HepG2 (cell line): ENCODE data around the gene FAM83C. TPM values are rescaled to one million over a fixed set of nuclear protein-coding genes. Genes with fewer than 3 reads are reported as not detected.

Experiments used
- ARNT2 ChIP-seq: sonication (generic); formaldehyde crosslinking; IDR thresholded peaks from 2 replicates; pipeline ENCODE4 v1.8.0; 2022; ENCODE audit warnings: mild to moderate bottlenecking, low read depth, missing genetic modification reagents, moderate library complexity
- CEBPG ChIP-seq: IDR thresholded peaks from 2 replicates; pipeline ENCODE4 v1.6.1; 2016
- DRAP1 ChIP-seq: IDR thresholded peaks from 2 replicates; pipeline ENCODE4 v1.6.1; 2016; ENCODE audit warnings: missing genetic modification reagents, missing compliant biosample characterization
- GATAD1 ChIP-seq: IDR thresholded peaks from 2 replicates; pipeline ENCODE4 v1.6.1; 2016; ENCODE audit warnings: missing genetic modification reagents, missing compliant biosample characterization
- HBP1 ChIP-seq: IDR thresholded peaks from 2 replicates; pipeline ENCODE4 v1.6.1; 2016; ENCODE audit warnings: low read depth, control low read depth
- IKZF5 ChIP-seq: IDR thresholded peaks from 2 replicates; pipeline ENCODE4 v1.6.1; 2018; ENCODE audit warnings: missing genetic modification reagents, mild to moderate bottlenecking, missing compliant biosample characterization
- MAX ChIP-seq: IDR thresholded peaks from 2 replicates; pipeline ENCODE4 v1.6.1; 2012; ENCODE audit warnings: inconsistent platforms
- MEIS1 ChIP-seq: sonication (generic); formaldehyde crosslinking; IDR thresholded peaks from 2 replicates; pipeline ENCODE4 v1.9.0; 2021; ENCODE audit warnings: mild to moderate bottlenecking, missing genetic modification reagents, moderate library complexity, borderline replicate concordance
- NKX3-1 ChIP-seq: sonication (generic); formaldehyde crosslinking; IDR thresholded peaks from 2 replicates; pipeline ENCODE4 v1.5.0; 2020; ENCODE audit warnings: missing genetic modification reagents
- NR1H2 ChIP-seq: sonication (generic); formaldehyde crosslinking; IDR thresholded peaks from 2 replicates; pipeline ENCODE4 v1.8.1; 2022; ENCODE audit warnings: low read depth, missing genetic modification reagents, borderline replicate concordance
- NR2F6 ChIP-seq, 2 experiments: IDR thresholded peaks; 2 replicates each; pipeline ENCODE4 v1.6.1; 2016; ENCODE audit warnings: antibody characterized with exemption in 1 of 2, mild to moderate bottlenecking in 1 of 2
- PHF20 ChIP-seq: sonication (generic); formaldehyde crosslinking; IDR thresholded peaks from 2 replicates; pipeline ENCODE4 v1.5.0; 2020; ENCODE audit warnings: mild to moderate bottlenecking, missing genetic modification reagents
- RBAK ChIP-seq: sonication (generic); formaldehyde crosslinking; IDR thresholded peaks from 2 replicates; pipeline ENCODE4 v1.5.1; 2020; ENCODE audit warnings: mild to moderate bottlenecking, missing genetic modification reagents
- RFXAP ChIP-seq: sonication (generic); formaldehyde crosslinking; IDR thresholded peaks from 2 replicates; pipeline ENCODE4 v1.4.0; 2020; ENCODE audit warnings: missing genetic modification reagents, borderline replicate concordance
- SYNCRIP ChIP-seq: fragments of 200-400 bp; formaldehyde crosslinking; IDR thresholded peaks from 2 replicates; pipeline ENCODE4 v1.6.1; 2018; ENCODE audit warnings: mild to moderate bottlenecking, low read depth, low read length; ENCODE audit not compliant: insufficient read depth
- THAP9 ChIP-seq: sonication (generic); formaldehyde crosslinking; IDR thresholded peaks from 2 replicates; pipeline ENCODE4; 2020; ENCODE audit warnings: missing genetic modification reagents, mild to moderate bottlenecking, borderline replicate concordance
- XRCC5 ChIP-seq: fragments of 200-400 bp; formaldehyde crosslinking; optimal IDR thresholded peaks from 2 replicates; pipeline ENCODE3; 2017; ENCODE audit warnings: mild to moderate bottlenecking, low read length
- ZFP62 ChIP-seq: sonication (generic); formaldehyde crosslinking; IDR thresholded peaks from 2 replicates; pipeline ENCODE4 v1.4.0; 2020; ENCODE audit warnings: missing genetic modification reagents
- ZIK1 ChIP-seq: sonication (generic); formaldehyde crosslinking; IDR thresholded peaks from 2 replicates; pipeline ENCODE4 v1.5.0; 2020; ENCODE audit warnings: mild to moderate bottlenecking, low read depth, missing genetic modification reagents, borderline replicate concordance
- ZNF205 ChIP-seq: IDR thresholded peaks from 2 replicates; pipeline ENCODE4 v1.6.1; 2018; ENCODE audit warnings: missing biosample characterization, missing genetic modification reagents
- ZNF543 ChIP-seq: sonication (generic); formaldehyde crosslinking; IDR thresholded peaks from 2 replicates; pipeline ENCODE4 v1.4.0; 2020; ENCODE audit warnings: mild to moderate bottlenecking, missing genetic modification reagents
- ZNF556 ChIP-seq: sonication (generic); formaldehyde crosslinking; IDR thresholded peaks from 2 replicates; pipeline ENCODE4 v1.4.0; 2020; ENCODE audit warnings: mild to moderate bottlenecking, missing genetic modification reagents, borderline replicate concordance
- ZNF7 ChIP-seq: IDR thresholded peaks from 2 replicates; pipeline ENCODE4 v1.6.1; 2016; ENCODE audit warnings: missing biosample characterization, missing genetic modification reagents
- polyA plus RNA-seq, 8 experiments: library from polyadenylated mRNA; depleted of rRNA in 3 of 8; stranded (reverse) in 7 of 8; unstranded in 1 of 8; fragments of >200 nt; fragmentation: Illumina TruSeq in 4 of 8; extraction: Trizol in 4 of 8; gene quantifications; 2 replicates each; pipeline versions ENCODE4 v1.2.1 to v1.2.3, GENCODE V29; 2011 to 2016; ENCODE audit warnings: low read depth in 4 of 8, missing spikeins in 1 of 8, mixed read lengths in 1 of 8; ENCODE audit not compliant: insufficient read depth in 1 of 8
- total RNA-seq, 5 experiments: library from RNA; depleted of rRNA; stranded (reverse); fragments of >200 nt; fragmentation: Illumina TruSeq; extraction: Trizol; gene quantifications; 2 replicates each; pipeline ENCODE4 v1.2.3, GENCODE V29; 2016; ENCODE audit warnings: low read depth in 1 of 5

FAM83C gene
- total and polyA plus RNA-seq, 2 of the 13 experiments (the other 11 are each of a cell fraction or from before 2014, with no cell fraction given) = 0.04 TPM; not detected in 1

- peak; percentile 94 for TF ChIP-seq PHF20 (CRISPR knock-in tag)
- TF ChIP-seq ZFP62 (CRISPR knock-in tag) = peak; percentile 62; the same call in 1 of the 2 replicates
- TF ChIP-seq MAX = peak; percentile 98
- peak; percentile 90; the same call in 1 of the 2 replicates for TF ChIP-seq IKZF5 (CRISPR knock-in tag)
- peak; percentile 100 for TF ChIP-seq HBP1
- peak; percentile 79; the same call in 1 of the 2 replicates for TF ChIP-seq MEIS1 (CRISPR knock-in tag)
- no peak for TF ChIP-seq SYNCRIP
- TF ChIP-seq NR2F6 (IDR thresholded peaks at IDR 0.05) = no peak; the same call in none of the 2 replicates
- peak; percentile 58 for TF ChIP-seq NR2F6 (CRISPR knock-in tag; IDR thresholded peaks at IDR 0.05)
- TF ChIP-seq NKX3-1 (CRISPR knock-in tag) = no peak; the same call in 1 of the 2 replicates
- peak; percentile 20; the same call in 1 of the 2 replicates for TF ChIP-seq ZIK1 (CRISPR knock-in tag)
- peak; percentile 78 for TF ChIP-seq ZNF205 (CRISPR knock-in tag)
- TF ChIP-seq ZNF7 (CRISPR knock-in tag) = peak; percentile 50; the same call in 1 of the 2 replicates
- peak; percentile 91 for TF ChIP-seq ZNF543
- TF ChIP-seq RFXAP = peak; percentile 7; the same call in 1 of the 2 replicates
- peak; percentile 93 for TF ChIP-seq GATAD1
- TF ChIP-seq ZNF556 (CRISPR knock-in tag) = peak; percentile 56; the same call in 1 of the 2 replicates
- peak; percentile 98 for TF ChIP-seq XRCC5
- TF ChIP-seq DRAP1 (CRISPR knock-in tag) = peak; percentile 89
- peak; percentile 91 for TF ChIP-seq THAP9 (CRISPR knock-in tag)
- 0 out of 2 replicates have a peak, but pooled peaks have one; percentile 18 for TF ChIP-seq RBAK (CRISPR knock-in tag)
- TF ChIP-seq CEBPG (CRISPR knock-in tag) = no peak
- TF ChIP-seq ARNT2 (CRISPR knock-in tag) = peak; percentile 86
- peak; percentile 50; the same call in 1 of the 2 replicates for TF ChIP-seq NR1H2 (CRISPR knock-in tag)
Measured at GRCh38 chr20:35284267-35284991, 7.8 kb downstream of the FAM83C start, which contains the start of gene EIF6 (continued).
